PC-9 (cell line): ENCODE data around the gene CCDC148.

Experiments
- EZH2 ChIP-seq: fragments of 200-600 bp; sonication (generic); IDR thresholded peaks from 2 replicates; pipeline ENCODE4 v1.8.0; 2017; ENCODE audit warnings: antibody characterized with exemption, low read depth
- TF ChIP-seq, protein P1 (sequence below): fragments of 200-600 bp; sonication (generic); conservative IDR thresholded peaks from 2 replicates; pipeline ENCODE4 v1.6.1; 2017; ENCODE audit warnings: mixed run types, antibody characterized with exemption, mild to moderate bottlenecking, moderate library complexity

DNA sequence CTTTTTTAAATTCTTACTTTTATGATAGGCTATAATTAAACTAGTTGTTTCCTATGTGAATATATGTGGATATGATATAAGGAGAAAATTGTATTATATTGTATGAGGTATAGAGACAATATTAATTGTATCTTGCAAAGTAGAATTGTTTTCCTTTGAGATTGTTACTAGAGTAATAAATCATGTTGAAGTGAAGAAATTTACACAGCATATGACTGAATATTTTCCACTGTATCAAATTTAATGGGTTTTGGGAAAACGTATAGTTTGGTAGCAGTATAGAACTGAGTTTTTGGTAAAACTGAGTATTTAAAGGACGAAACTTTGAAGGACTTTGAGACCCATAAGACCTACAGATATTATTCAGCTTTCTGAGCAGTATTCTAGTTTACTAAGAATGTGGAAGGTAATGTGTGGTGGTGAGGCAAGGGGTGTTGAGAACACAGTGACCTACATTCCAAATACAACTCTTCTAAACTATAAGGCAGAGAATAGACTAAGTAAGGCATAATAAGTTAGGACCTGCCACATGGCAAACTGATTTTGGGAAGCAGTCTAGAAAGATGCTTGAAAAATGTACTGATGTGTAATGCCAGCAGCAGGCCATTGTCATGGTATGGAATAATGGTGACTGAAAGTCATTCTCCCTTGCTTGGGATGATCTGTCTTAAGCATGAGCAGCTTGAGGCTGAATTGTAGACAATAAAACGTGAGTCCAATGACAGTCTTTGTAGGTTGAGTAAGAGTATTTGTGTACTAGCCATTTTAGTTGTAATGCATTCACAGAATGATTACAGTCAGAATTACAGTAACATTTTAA lies 29.8 kb upstream of the CCDC148 start:
- TF ChIP-seq EZH2, result no peak
- TF ChIP-seq, protein P1, sequence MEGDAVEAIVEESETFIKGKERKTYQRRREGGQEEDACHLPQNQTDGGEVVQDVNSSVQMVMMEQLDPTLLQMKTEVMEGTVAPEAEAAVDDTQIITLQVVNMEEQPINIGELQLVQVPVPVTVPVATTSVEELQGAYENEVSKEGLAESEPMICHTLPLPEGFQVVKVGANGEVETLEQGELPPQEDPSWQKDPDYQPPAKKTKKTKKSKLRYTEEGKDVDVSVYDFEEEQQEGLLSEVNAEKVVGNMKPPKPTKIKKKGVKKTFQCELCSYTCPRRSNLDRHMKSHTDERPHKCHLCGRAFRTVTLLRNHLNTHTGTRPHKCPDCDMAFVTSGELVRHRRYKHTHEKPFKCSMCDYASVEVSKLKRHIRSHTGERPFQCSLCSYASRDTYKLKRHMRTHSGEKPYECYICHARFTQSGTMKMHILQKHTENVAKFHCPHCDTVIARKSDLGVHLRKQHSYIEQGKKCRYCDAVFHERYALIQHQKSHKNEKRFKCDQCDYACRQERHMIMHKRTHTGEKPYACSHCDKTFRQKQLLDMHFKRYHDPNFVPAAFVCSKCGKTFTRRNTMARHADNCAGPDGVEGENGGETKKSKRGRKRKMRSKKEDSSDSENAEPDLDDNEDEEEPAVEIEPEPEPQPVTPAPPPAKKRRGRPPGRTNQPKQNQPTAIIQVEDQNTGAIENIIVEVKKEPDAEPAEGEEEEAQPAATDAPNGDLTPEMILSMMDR, result no peak
